Thoracic aorta (tissue), 2 donors: ENCODE data around the gene RUNX2. TPM values are rescaled to one million over a fixed set of nuclear protein-coding genes. Genes with fewer than 3 reads are reported as not detected.

Experiments used
- ATAC-seq: fragments of 150-250 bp; one replicate; pipeline ENCODE4 v1.8.0; 2017; ENCODE audit warnings: low read depth; ENCODE audit not compliant: insufficient number of reproducible peaks, low FRiP score
- DNase-seq: peaks from one replicate; pipeline ENCODE4 v3.0.0-alpha.2; 2020; ENCODE audit warnings: low spot score
- H3K27ac ChIP-seq, 2 donors: fragments of 200-600 bp; sonication (generic); 1 replicate in 1 of 2; 2 replicates in 1 of 2; pipeline ENCODE4 v1.5.1; 2016; ENCODE audit warnings: mild to moderate bottlenecking in 2 of 2, moderate library complexity in 2 of 2
- H3K27me3 ChIP-seq: fragments of 200-600 bp; sonication (generic); replicated peaks from 2 replicates; pipeline ENCODE4 v1.6.0; 2016; ENCODE audit warnings: mild to moderate bottlenecking; ENCODE audit not compliant: insufficient read depth
- H3K36me3 ChIP-seq: fragments of 200-600 bp; sonication (generic); one replicate; pipeline ENCODE4 v1.5.1; 2016
- H3K4me1 ChIP-seq, 2 donors: fragments of 200-600 bp; sonication (generic); 1 replicate in 1 of 2; 2 replicates in 1 of 2; pipeline versions ENCODE4 v1.5.1 to v1.6.0; 2016; ENCODE audit warnings: low read depth in 2 of 2, mild to moderate bottlenecking in 1 of 2; ENCODE audit not compliant: control insufficient read depth in 1 of 2
- H3K4me3 ChIP-seq: fragments of 200-600 bp; sonication (generic); 2 replicates; pipeline ENCODE4 v1.5.1; 2016; ENCODE audit warnings: mild to moderate bottlenecking
- H3K9me3 ChIP-seq: fragments of 200-600 bp; sonication (generic); 2 replicates; pipeline ENCODE4 v1.5.1; 2016
- CTCF ChIP-seq: fragments of 200-600 bp; sonication (generic); IDR thresholded peaks from one replicate; pipeline ENCODE4 v1.5.1; 2019; ENCODE audit warnings: antibody characterized with exemption
- total RNA-seq, 2 donors: library from RNA; depleted of rRNA; stranded (reverse); fragments of >200 nt; gene quantifications; one replicate each; pipeline versions ENCODE4 v1.1.0 to v1.2.3, GENCODE V29; 2016

RUNX2 gene
- total RNA-seq, 2 donors from 2014 or later, result 3.2 to 7.9 TPM

- H3K9me3 ChIP-seq, result no peaks in the 10 kb centered on the region
- ATAC-seq (no peak), DNase-seq (no peak)
- H3K4me3 ChIP-seq, result no peak overlapping the region
- TF ChIP-seq CTCF, result no peak
- no peaks in the 10 kb centered on the region for H3K36me3 ChIP-seq
- H3K27me3 ChIP-seq, result no peaks in the 10 kb centered on the region
- H3K27ac ChIP-seq, result no peak overlapping the region
- no peaks in the 10 kb centered on the region for H3K4me1 ChIP-seq
Observed at GRCh38 chr6:45643126-45643525, 315.0 kb downstream of the RUNX2 start.

GRCh38 chr6:45644720-45645119 is 316.6 kb downstream of the RUNX2 start:
- Histone ChIP-seq H3K27ac (no peak overlapping the region), H3K4me3 (no peak overlapping the region), H3K4me1 (no peaks in the 10 kb centered on the region), H3K36me3 (no peaks in the 10 kb centered on the region), H3K27me3 (no peaks in the 10 kb centered on the region), H3K9me3 (no peaks in the 10 kb centered on the region)
- no peak for DNase-seq
- no peak for TF ChIP-seq CTCF
- no peak for ATAC-seq

GRCh38 chr6:45645302-45645701 is 317.2 kb downstream of the RUNX2 start:
- Histone ChIP-seq H3K27ac (no peak overlapping the region), H3K36me3 (no peaks in the 10 kb centered on the region), H3K4me3 (no peak overlapping the region), H3K27me3 (no peaks in the 10 kb centered on the region), H3K9me3 (no peaks in the 10 kb centered on the region), H3K4me1 (no peaks in the 10 kb centered on the region)
- TF ChIP-seq CTCF, result no peak
- ATAC-seq (no peak), DNase-seq (no peak)

- H3K36me3 ChIP-seq, result no peaks in the 10 kb centered on the region
- ATAC-seq (no peak), DNase-seq (no peak)
- H3K9me3 ChIP-seq, result no peaks in the 10 kb centered on the region
- H3K4me1 ChIP-seq, result no peaks in the 10 kb centered on the region
- H3K27me3 ChIP-seq, result no peaks in the 10 kb centered on the region
- H3K4me3 ChIP-seq, result no peak overlapping the region
- TF ChIP-seq CTCF, result no peak
- no peak overlapping the region for H3K27ac ChIP-seq
Observed at GRCh38 chr6:45647341-45648261, 319.5 kb downstream of the RUNX2 start.

GRCh38 chr6:45648262-45648620 is 320.1 kb downstream of the RUNX2 start:
- H3K27me3 ChIP-seq, result no peaks in the 10 kb centered on the region
- no peaks in the 10 kb centered on the region for H3K9me3 ChIP-seq
- H3K4me1 ChIP-seq, result no peaks in the 10 kb centered on the region
- no peaks in the 10 kb centered on the region for H3K36me3 ChIP-seq
- H3K4me3 ChIP-seq, result no peak overlapping the region
- no peak for ATAC-seq
- DNase-seq, result no peak
- no peak overlapping the region for H3K27ac ChIP-seq
- no peak for TF ChIP-seq CTCF
